ENCODE data around the gene PEX14.

DNA sequence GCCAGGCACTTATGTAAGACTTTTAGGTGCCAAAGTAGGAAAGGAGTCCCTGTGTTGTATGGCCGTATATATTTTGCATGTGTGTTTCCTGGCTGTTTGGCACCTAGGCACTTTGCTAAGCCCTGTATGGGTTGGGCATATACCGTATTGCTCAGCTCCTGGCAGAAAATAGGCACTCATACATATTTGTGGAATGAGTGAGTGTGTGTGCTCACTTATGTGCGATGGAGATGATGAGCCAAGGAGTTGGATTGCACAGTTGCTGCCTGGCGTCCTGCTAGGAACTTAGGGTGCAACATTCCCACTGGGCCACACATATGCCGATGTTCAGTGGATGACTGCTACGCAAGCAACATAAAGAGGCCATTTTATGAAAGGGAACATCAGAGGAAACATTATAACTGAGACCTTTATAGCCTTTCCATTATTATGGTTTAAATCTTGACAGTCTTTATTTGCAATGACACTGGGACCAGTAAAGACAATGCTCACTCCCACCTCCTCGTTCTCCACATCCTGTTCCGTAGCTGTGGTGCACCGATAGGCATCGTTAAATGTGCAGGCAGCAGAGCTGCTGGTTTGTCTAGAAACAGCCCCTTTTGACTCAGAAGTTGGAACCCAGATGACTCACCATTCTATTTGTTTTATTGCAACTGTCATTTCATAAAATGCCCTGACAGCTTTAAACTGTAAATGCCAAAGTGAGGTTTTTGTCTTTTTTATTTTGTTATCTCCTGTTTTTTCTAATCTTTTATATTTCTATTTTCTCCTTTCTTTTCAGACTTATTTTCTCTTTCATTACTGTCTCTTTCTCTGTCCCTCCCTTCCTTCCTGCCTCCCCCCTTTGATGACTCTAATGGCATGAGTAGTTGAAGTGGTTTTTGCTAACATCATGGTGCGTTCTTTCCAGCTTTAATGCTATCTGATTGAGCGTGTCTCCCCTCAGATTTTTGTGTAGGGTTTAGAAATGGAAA, 36.1 kb downstream of the PEX14 start:
- TF ChIP-seq NR3C1 (CRISPR knock-in tag; IDR thresholded peaks at IDR 0.05) (no peak), RAD51 (IDR thresholded peaks at IDR 0.05; ENCODE audit: borderline replicate concordance, low read depth) (peak; percentile 14; the same call in 1 of the 2 replicates), ZNF274 (IDR thresholded peaks at IDR 0.05; ENCODE audit: borderline replicate concordance, low read depth, low read length) (no peak), ZNF263 (CRISPR knock-in tag; IDR thresholded peaks at IDR 0.05; ENCODE audit: borderline replicate concordance) (no peak)
